ENCODE measurements around the gene CFAP221. TPM values are rescaled to one million over a fixed set of nuclear protein-coding genes. Genes with fewer than 3 reads are reported as not detected.

CFAP221 gene
- total RNA-seq, 1 donor from 2014 or later: 0.61 TPM

DNA sequence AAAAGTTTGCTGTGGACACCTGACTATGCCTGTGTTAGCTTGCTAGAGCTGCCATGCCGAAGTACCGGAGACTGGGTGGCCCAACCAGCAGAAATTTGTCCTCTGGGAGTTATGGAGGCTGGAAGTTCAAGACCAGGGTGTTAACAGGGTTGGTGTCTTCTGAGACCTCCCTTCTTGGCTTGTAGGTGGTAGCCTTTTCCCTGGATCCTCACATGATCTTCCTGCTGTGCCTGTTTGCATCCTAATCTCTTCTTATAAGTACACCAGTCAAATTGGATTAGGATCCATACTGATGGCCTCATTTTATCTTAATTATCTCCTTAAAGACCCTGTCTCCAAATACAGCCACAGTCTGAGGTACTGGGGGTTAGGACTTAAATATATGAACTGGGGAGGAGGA is 135.6 kb downstream of the CFAP221 start:
- Histone ChIP-seq H3K27ac (ENCODE audit: low read depth, low read length) (no peak overlapping the region), H4K20me1 (ENCODE audit: insufficient read depth, low read length) (peaks cover 15% of the 10 kb centered on the region), H3K4me3 (ENCODE audit: insufficient read depth, low read depth, low read length) (peak overlapping the region; percentile 93), H3K9me3 (ENCODE audit: insufficient read depth, low read depth, low read length) (no peaks in the 10 kb centered on the region), H3K4me1 (ENCODE audit: insufficient read depth, low read length) (peaks cover 10% of the 10 kb centered on the region), H3K36me3 (ENCODE audit: insufficient read depth, low read length) (no peaks in the 10 kb centered on the region), H3K9ac (ENCODE audit: low read length) (peak overlapping the region; percentile 88), H3K4me2 (ENCODE audit: low read length) (peak overlapping the region; percentile 98), H3K27me3 (ENCODE audit: insufficient read depth, low read length) (no peaks in the 10 kb centered on the region), H3K79me2 (ENCODE audit: insufficient read depth, low read length) (peaks cover 19% of the 10 kb centered on the region), H2AFZ (ENCODE audit: low read depth, low read length) (no peak overlapping the region)
- DNase-seq (ENCODE audit: low read depth) (no peak), FAIRE-seq (no peak)
- peaks cover 14% of the 10 kb centered on the region for H3K36me3 Mint-ChIP-seq (ENCODE audit: low read depth, unreplicated experiment)
- H3K4me1 Mint-ChIP-seq (ENCODE audit: low read depth, unreplicated experiment): peaks cover 9% of the 10 kb centered on the region
- no peaks in the 10 kb centered on the region for H3K9me3 Mint-ChIP-seq (ENCODE audit: unreplicated experiment)
- TF ChIP-seq EZH2 (IDR thresholded peaks at IDR 0.05; ENCODE audit: insufficient read depth, low read length) (no peak), CTCF (IDR thresholded peaks at IDR 0.05; ENCODE audit: insufficient read depth, low read depth, low read length) (no peak)
- no peaks in the 10 kb centered on the region for H3K27me3 Mint-ChIP-seq (ENCODE audit: low read depth, unreplicated experiment)
- H3K27ac Mint-ChIP-seq (ENCODE audit: unreplicated experiment): no peak overlapping the region
- H3K4me3 Mint-ChIP-seq (ENCODE audit: unreplicated experiment): peak overlapping the region; percentile 91

DNA sequence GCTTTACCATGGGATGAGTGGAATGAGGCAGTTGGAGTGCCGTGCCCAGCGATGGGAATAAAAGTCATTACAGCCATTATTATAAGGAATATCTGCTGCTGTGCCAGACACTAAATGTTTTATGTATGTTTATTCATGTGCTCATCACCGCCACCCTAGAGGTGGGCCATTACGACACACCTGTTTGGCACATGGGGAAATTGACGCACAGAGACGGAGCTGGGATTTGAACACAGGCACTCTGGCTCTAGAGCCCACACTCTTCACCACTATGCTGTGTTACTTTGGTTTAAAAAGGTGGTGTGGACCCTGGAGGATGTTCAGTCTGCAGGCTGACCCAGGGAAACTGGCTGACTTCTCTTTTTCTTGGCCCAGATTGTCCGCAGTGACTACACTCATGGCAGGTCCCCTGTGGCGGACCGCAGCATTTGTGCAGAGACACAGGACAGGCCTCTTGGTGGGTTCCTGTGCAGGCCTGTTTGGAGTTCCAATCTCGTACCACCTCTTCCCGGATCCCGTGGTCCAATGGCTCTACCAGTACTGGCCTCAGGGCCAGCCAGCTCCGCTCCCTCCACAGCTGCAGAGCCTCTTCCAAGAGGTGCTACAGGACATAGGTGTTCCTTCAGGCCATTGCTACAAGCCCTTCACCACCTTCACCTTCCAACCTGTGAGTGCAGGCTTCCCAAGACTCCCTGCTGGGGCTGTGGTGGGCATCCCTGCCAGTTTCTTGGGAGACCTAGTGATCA is 136.4 kb downstream of the CFAP221 start:
- no peak overlapping the region for H3K4me3 ChIP-seq (ENCODE audit: insufficient read depth, low read depth, low read length)
- FAIRE-seq: no peak
- Mint-ChIP-seq H3K9me3 (ENCODE audit: unreplicated experiment) (no peaks in the 10 kb centered on the region), H3K27ac (ENCODE audit: unreplicated experiment) (no peak overlapping the region), H3K4me1 (ENCODE audit: low read depth, unreplicated experiment) (peaks cover 9% of the 10 kb centered on the region), H3K36me3 (ENCODE audit: low read depth, unreplicated experiment) (peaks cover 14% of the 10 kb centered on the region), H3K4me3 (ENCODE audit: unreplicated experiment) (peak overlapping the region; percentile 91), H3K27me3 (ENCODE audit: low read depth, unreplicated experiment) (no peaks in the 10 kb centered on the region)
- H3K4me2 ChIP-seq (ENCODE audit: low read length): no peak overlapping the region
- H3K9ac ChIP-seq (ENCODE audit: low read length): no peak overlapping the region
- H3K9me3 ChIP-seq (ENCODE audit: insufficient read depth, low read depth, low read length): no peaks in the 10 kb centered on the region
- DNase-seq (ENCODE audit: low read depth): no peak
- TF ChIP-seq EZH2 (IDR thresholded peaks at IDR 0.05; ENCODE audit: insufficient read depth, low read length) (no peak), CTCF (IDR thresholded peaks at IDR 0.05; ENCODE audit: insufficient read depth, low read depth, low read length) (no peak)
- H3K4me1 ChIP-seq (ENCODE audit: insufficient read depth, low read length): peaks cover 10% of the 10 kb centered on the region
- H3K79me2 ChIP-seq (ENCODE audit: insufficient read depth, low read length): peaks cover 19% of the 10 kb centered on the region
- H3K27me3 ChIP-seq (ENCODE audit: insufficient read depth, low read length): no peaks in the 10 kb centered on the region
- no peaks in the 10 kb centered on the region for H3K36me3 ChIP-seq (ENCODE audit: insufficient read depth, low read length)
- peaks cover 15% of the 10 kb centered on the region for H4K20me1 ChIP-seq (ENCODE audit: insufficient read depth, low read length)
- no peak overlapping the region for H2AFZ ChIP-seq (ENCODE audit: low read depth, low read length)
- no peak overlapping the region for H3K27ac ChIP-seq (ENCODE audit: low read depth, low read length)

GRCh38 chr2:119681203-119681867 is 137.1 kb downstream of the CFAP221 start:
- Mint-ChIP-seq H3K36me3 (ENCODE audit: low read depth, unreplicated experiment) (peaks cover 14% of the 10 kb centered on the region), H3K9me3 (ENCODE audit: unreplicated experiment) (no peaks in the 10 kb centered on the region), H3K4me3 (ENCODE audit: unreplicated experiment) (no peak overlapping the region), H3K27me3 (ENCODE audit: low read depth, unreplicated experiment) (no peaks in the 10 kb centered on the region), H3K4me1 (ENCODE audit: low read depth, unreplicated experiment) (peaks cover 9% of the 10 kb centered on the region), H3K27ac (ENCODE audit: unreplicated experiment) (no peak overlapping the region)
- TF ChIP-seq CTCF (IDR thresholded peaks at IDR 0.05; ENCODE audit: insufficient read depth, low read depth, low read length): no peak
- TF ChIP-seq EZH2 (IDR thresholded peaks at IDR 0.05; ENCODE audit: insufficient read depth, low read length): no peak
- FAIRE-seq (no peak), DNase-seq (ENCODE audit: low read depth) (no peak)
- no peaks in the 10 kb centered on the region for H3K9me3 ChIP-seq (ENCODE audit: insufficient read depth, low read depth, low read length)
- H3K9ac ChIP-seq (ENCODE audit: low read length): no peak overlapping the region
- H4K20me1 ChIP-seq (ENCODE audit: insufficient read depth, low read length): peaks cover 15% of the 10 kb centered on the region
- H3K79me2 ChIP-seq (ENCODE audit: insufficient read depth, low read length): peaks cover 19% of the 10 kb centered on the region
- peaks cover 10% of the 10 kb centered on the region for H3K4me1 ChIP-seq (ENCODE audit: insufficient read depth, low read length)
- no peak overlapping the region for H3K27ac ChIP-seq (ENCODE audit: low read depth, low read length)
- H3K4me2 ChIP-seq (ENCODE audit: low read length): no peak overlapping the region
- no peak overlapping the region for H3K4me3 ChIP-seq (ENCODE audit: insufficient read depth, low read depth, low read length)
- H2AFZ ChIP-seq (ENCODE audit: low read depth, low read length): no peak overlapping the region
- no peaks in the 10 kb centered on the region for H3K36me3 ChIP-seq (ENCODE audit: insufficient read depth, low read length)
- H3K27me3 ChIP-seq (ENCODE audit: insufficient read depth, low read length): no peaks in the 10 kb centered on the region

Data from astrocyte (in vitro differentiated cells and primary cell).